T-helper 22 cell (primary cell): ENCODE measurements around the gene FLOT1.
"Not testable (repeated sequence)": the region's sequence is repeated elsewhere in the genome, so short reads cannot be mapped to it uniquely, and the experiment has no call there.

ENCODE experiments used
- DNase-seq: peaks from one replicate; pipeline ENCODE4 v3.0.0-alpha.2; 2020; ENCODE audit warnings: low read depth

FLOT1 gene

DNA sequence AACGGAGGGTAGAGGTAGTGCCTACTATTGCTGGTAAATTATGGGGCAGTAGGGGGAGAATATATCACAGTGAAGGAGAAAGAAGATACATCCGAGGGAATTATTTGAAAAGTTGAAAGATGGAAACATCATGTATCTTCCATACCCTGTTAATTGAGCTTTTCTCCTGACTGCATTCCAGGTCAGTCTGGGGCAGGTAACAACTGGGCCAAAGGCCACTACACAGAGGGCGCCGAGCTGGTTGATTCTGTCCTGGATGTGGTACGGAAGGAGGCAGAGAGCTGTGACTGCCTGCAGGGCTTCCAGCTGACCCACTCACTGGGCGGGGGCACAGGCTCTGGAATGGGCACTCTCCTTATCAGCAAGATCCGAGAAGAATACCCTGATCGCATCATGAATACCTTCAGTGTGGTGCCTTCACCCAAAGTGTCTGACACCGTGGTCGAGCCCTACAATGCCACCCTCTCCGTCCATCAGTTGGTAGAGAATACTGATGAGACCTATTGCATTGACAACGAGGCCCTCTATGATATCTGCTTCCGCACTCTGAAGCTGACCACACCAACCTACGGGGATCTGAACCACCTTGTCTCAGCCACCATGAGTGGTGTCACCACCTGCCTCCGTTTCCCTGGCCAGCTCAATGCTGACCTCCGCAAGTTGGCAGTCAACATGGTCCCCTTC lies 19.2 kb downstream of the FLOT1 start:
- not testable (repeated sequence) for DNase-seq

GRCh38 chr6:30722280-30723112 lies 20.0 kb downstream of the FLOT1 start:
- DNase-seq, result peak; percentile 55

DNA sequence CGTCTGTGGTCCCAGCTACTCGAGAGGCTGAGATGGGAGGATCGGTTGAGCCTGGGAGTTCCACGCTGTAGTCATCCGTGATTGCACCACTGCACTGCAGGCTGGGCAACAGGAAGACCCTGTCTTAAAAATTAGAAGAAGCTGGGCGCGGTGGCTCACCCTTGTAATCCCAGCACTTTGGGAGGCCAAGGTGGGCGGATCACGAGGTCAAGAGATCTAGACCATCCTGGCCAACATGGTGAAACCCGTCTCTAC lies 20.5 kb downstream of the FLOT1 start:
- not testable (repeated sequence) for DNase-seq

GRCh38 chr6:30721198-30722024 lies 21.1 kb downstream of the FLOT1 start:
- peak; percentile 87 for DNase-seq

DNA sequence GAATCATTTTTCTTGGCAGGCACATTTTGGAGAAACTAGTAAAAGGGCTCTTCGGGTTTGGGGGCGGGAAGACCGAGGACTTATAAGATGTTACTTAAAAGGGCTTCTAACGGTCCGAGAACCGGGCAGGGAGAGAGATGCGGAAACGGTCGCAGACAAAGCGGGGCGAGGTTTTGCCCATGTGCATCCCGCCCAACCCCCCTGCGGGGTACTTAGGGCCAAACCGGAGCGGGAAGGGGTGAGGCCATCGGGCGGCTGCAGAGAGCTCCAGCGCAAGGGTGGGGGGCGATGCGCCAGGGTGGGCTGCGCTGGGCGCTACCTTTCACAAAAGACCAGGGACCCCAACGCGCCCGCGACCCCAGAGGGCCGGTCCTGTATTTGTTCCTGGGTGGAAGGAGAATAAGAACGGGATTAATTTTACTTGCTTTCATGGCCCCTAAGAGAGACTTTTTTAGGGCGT lies 21.7 kb downstream of the FLOT1 start:
- DNase-seq, result no peak

GRCh38 chr6:30719791-30720737 lies 22.4 kb downstream of the FLOT1 start, which contains the start of gene TUBB:
TSS of gene TUBB (plus strand) at chr6:30720352. CDS start at chr6:30720507, 155 bp downstream.
- DNase-seq, result peak; percentile 93

- no peak for DNase-seq
Measured at GRCh38 chr6:30719356-30719755, 23.1 kb downstream of the FLOT1 start.

GRCh38 chr6:30717845-30718720 lies 24.4 kb downstream of the FLOT1 start:
- not testable (repeated sequence) for DNase-seq

- peak; percentile 99 for DNase-seq
Measured at GRCh38 chr6:30717129-30717844, 25.2 kb downstream of the FLOT1 start, which contains the start of gene MDC1. TSS of gene MDC1 (minus strand) at chr6:30717281. CDS start at chr6:30715175, 2,106 bp downstream.

GRCh38 chr6:30716879-30717128 lies 25.7 kb downstream of the FLOT1 start:
- DNase-seq, result no peak

- DNase-seq, result no peak
Measured at GRCh38 chr6:30714263-30714662, 28.2 kb downstream of the FLOT1 start.

- DNase-seq, result no peak
Measured at GRCh38 chr6:30712441-30712945, 30.0 kb downstream of the FLOT1 start.

DNA sequence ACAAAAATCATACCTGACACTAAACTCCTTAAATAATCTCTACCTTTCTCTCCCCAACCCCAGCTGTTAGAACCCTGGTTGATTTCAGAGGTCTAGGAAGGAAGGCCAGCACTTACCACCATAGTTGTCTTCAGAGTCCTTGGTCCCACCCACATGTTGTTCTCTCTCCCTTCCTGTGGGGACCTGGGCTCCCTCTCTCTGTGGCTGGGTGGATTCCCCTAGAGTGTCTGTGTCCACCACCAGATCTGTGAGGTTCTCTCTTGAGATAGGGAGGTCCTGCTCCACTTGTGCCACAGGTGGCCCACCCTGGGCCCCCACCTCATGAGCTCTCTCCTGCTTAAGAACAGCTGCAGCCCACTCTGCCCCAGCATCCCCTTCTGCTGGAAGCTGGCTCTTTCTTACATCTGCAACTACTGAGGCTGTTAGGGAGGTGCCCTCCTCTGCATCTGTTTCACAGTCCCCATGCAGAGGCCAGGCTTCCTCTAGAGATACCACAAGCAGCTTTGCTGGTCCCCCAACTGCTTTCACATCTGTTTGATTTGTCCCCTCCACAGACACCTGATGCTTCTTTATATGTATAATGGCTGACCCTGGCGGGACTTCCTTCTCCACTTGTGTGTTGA lies 30.6 kb downstream of the FLOT1 start:
- DNase-seq, result no peak

GRCh38 chr6:30709101-30709868 lies 33.2 kb downstream of the FLOT1 start:
- no peak for DNase-seq

- no peak for DNase-seq
Measured at GRCh38 chr6:30707281-30707850, 35.1 kb downstream of the FLOT1 start.

GRCh38 chr6:30705620-30706019 lies 36.9 kb downstream of the FLOT1 start:
- no peak for DNase-seq

- DNase-seq, result no peak
Measured at GRCh38 chr6:30703821-30704220, 38.7 kb downstream of the FLOT1 start.

GRCh38 chr6:30703011-30703410 lies 39.5 kb downstream of the FLOT1 start:
- DNase-seq, result no peak
